ENCODE results near the gene NOM1. TPM values are rescaled to one million over a fixed set of nuclear protein-coding genes. Genes with fewer than 3 reads are reported as not detected.
"Not testable (repeated sequence)": the region's sequence is repeated elsewhere in the genome, so short reads cannot be mapped to it uniquely, and the experiment has no call there.

NOM1 gene
- total RNA-seq, 4 donors from 2014 or later: 16.0 to 47.1 (median 19.7) TPM

DNA sequence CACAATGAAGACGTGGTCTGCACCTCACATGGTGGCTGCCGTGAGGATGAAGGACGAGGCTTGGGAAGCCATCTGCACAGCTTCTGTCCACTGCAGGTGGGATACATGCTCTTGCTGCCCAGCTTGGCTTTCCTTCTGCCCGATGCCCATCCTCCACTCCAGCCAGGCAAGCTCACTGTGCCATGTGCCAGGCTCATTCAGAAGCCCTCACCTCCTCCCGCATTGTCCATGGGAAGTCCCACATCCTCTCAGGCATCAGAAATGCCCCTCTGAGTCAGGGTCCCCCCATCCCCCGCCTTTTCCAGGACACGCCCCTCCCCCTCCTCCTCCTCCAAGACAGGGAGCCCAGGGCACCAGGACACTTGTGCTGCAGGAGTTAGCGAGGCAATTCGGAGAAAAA is 4.6 kb upstream of the NOM1 start:
- TF ChIP-seq, protein P1, sequence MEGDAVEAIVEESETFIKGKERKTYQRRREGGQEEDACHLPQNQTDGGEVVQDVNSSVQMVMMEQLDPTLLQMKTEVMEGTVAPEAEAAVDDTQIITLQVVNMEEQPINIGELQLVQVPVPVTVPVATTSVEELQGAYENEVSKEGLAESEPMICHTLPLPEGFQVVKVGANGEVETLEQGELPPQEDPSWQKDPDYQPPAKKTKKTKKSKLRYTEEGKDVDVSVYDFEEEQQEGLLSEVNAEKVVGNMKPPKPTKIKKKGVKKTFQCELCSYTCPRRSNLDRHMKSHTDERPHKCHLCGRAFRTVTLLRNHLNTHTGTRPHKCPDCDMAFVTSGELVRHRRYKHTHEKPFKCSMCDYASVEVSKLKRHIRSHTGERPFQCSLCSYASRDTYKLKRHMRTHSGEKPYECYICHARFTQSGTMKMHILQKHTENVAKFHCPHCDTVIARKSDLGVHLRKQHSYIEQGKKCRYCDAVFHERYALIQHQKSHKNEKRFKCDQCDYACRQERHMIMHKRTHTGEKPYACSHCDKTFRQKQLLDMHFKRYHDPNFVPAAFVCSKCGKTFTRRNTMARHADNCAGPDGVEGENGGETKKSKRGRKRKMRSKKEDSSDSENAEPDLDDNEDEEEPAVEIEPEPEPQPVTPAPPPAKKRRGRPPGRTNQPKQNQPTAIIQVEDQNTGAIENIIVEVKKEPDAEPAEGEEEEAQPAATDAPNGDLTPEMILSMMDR (IDR thresholded peaks at IDR 0.05): no peak
- DNase-seq (ENCODE audit: low spot score) (no peak), ATAC-seq (ENCODE audit: low FRiP score) (no peak)

DNA sequence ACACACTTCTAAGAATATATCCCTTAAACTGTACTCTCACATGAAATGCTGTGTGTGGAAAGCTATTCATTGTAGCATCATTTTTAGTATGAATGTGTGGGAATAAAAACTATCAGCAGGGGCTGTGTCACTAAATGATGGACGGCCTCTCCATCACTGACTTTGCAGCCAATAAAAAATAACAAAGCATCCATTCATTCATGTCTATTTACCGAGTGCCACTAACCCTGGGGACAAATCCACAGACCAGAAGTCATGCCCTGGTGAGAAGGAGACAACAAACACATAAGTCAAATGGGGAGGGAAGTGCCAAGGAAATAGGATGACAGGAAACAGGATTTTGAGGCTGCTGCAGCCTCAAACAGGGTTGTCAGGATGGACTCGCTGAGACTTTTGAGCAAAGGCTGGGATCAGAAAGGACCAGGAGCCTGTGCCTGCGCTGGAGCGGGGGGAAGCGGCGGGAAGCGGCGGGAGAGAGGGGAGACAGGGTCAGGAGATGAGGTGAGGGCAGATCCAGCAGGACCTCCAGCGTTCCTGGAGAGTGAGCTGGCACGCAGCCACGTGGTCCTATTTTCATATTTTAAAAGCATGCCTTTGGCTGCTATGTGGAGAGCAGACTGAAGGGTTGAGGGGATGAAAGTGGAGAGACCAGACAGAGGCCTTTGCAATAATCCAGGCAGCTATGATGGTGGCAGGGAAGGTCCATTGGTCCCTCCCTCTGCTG is 2.2 kb upstream of the NOM1 start:
- DNase-seq (ENCODE audit: low spot score): no peak
- ATAC-seq (ENCODE audit: low FRiP score): no peak
- TF ChIP-seq, protein P1 (IDR thresholded peaks at IDR 0.05): no peak

DNA sequence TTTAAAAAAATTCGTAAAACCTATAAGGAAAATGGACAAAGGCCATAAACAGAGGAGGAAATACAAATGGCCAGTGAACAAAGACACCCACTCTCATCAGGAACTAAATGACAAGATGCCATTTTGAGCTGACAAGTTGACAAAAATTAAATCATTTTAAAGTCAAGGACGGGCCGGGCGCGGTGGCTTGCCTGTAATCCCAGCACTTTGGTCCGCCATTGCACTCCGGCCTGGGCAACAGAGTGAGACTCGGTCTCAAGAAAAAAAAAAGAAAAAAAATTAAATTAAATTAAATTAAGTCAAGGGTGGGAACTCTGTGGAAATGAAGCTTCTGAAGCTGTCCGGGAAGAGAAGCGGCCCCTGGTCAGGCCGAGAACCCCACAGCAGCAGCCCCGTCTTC is 1.2 kb upstream of the NOM1 start:
- ATAC-seq (ENCODE audit: low FRiP score) (no peak), DNase-seq (ENCODE audit: low spot score) (no peak)
- TF ChIP-seq, protein P1 (IDR thresholded peaks at IDR 0.05): no peak

DNA sequence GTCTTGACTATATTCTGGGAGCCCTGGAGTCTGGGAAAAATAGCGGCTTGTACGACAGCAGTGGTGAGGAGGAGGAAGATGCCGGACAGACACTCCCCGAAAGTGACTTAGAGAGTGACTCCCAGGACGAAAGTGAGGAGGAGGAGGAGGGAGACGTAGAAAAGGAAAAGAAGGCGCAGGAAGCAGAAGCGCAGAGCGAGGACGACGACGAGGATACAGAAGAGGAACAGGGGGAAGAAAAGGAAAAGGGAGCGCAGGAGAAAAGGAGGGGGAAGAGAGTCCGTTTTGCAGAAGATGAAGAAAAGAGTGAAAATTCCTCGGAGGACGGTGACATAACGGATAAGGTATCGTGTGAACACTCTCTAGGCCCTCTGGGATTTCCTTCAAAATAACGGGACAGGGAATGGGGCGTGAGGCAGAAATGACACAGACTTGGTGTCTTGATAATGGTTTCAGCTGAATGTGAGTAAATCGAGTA is 908 bp downstream of the NOM1 start:
- DNase-seq (ENCODE audit: low spot score) (no peak), ATAC-seq (ENCODE audit: low FRiP score) (no peak)
- TF ChIP-seq, protein P1 (IDR thresholded peaks at IDR 0.05): no peak

DNA sequence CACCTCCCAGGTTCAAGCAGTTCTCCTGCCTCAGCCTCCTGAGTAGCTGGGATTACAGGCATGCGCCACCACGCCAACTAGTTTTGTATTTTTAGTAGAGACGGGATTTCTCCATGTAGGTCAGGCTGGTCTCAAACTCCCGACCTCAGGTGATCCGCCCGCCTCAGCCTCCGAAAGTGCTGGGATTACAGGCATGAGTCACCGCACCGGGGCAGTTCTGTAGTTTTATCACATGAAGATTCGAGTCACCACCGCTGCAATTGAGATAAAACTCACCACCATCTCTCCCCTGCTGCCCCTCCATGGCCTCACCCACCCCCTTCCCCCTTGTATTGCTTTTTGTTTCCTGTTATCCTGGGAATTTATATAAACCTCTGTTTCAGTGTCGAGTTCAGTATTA is 3.7 kb downstream of the NOM1 start:
- not testable (repeated sequence) for DNase-seq (ENCODE audit: low spot score); ATAC-seq (ENCODE audit: low FRiP score)

DNA sequence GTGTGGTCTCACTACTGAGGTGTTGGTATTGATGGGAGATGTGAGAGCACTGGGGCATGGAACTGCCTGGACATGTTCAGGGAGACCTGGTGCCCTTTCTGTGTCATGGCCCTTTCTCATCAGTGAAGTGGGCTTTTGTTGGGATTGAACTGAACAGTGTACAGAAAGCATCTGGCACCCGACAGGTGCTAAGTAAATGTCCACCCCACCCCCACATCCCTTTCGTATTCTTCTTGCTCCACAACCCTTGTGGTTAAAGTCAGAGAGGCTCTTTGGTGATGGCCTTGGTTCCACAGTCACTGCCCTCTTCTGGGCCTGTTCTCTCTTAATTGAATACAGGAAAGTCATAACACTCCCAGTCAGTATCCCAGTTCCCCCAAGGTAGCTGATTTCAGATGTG is 5.4 kb downstream of the NOM1 start:
- TF ChIP-seq, protein P1 (IDR thresholded peaks at IDR 0.05): no peak
- ATAC-seq (ENCODE audit: low FRiP score): no peak
- DNase-seq (ENCODE audit: low spot score): no peak

DNA sequence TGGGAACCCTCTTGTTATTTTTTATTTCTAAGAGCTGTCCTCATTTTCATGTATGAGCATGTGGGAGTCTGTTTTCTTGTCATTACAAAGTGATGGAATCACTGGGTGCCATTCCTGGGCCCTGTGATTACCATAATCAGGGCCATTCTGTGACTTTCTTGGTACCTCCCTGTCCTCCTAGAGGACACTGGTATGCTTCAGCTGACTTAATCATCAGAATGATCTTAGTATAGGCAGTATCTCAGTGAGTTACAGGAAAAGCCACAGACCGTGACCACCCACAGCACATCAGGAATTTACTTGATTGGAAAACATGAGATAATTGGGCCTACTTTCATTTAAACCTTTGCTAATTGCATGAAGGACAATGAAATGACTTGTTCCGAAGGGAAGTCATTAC is 7.2 kb downstream of the NOM1 start:
- ATAC-seq (ENCODE audit: low FRiP score) (no peak), DNase-seq (ENCODE audit: low spot score) (no peak)
- TF ChIP-seq, protein P1 (IDR thresholded peaks at IDR 0.05): no peak

All from omental fat pad (tissue), 4 donors.